HG02852 (cell line): Measurements from ENCODE around the gene NR1D1.

Experiments used
- ATAC-seq: cut with Tn5 transposase; IDR thresholded peaks from one replicate; pipeline ENCODE4 v1.9.1; 2021; ENCODE audit warnings: mild to moderate bottlenecking, moderate library complexity; ENCODE audit not compliant: unreplicated experiment

The NR1D1 gene

DNA sequence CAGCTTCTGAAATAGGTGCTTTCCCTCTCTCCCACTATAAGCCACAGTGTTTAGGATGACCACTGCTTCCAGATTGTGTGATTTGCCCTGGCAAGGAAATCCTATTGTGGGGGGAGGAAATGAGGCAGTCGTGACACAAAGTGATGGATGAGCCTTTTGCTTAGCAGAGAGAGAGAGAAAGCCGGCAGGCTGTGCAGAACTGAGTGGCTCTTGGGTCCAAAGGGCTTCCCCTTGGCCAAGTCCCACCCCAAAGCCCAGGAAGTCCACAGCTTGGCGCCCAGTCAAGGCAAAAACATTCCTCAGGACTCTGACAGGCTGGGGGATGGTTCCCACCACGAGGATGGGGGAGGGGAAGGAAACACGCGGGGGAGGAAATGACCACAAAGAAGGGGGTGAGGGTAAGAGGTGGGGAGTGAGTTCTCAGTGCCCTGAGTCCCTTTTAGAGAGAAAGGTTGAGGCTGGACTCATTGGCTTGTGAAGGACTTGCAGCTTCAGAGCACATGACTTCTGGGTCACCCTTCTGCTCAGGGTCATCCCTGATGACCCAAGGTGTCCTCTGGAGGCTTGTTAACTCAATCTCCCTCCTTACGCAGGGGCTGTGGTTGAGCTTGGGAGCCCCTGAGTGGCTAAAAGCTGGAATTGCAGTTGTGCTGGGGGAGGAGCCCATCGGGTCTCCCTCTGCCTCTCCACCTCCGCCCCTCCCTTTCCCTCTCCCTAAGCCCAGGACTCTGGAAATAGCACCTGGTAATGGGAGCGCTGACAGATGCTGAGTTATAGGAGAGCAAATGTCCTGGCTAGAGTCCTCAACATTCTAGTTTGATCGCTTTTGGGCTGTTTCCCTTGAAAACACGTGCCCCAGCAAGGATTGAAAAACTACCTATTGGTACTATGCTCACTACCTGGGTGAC, 11.1 kb upstream of the NR1D1 start:
- no peak for ATAC-seq

DNA sequence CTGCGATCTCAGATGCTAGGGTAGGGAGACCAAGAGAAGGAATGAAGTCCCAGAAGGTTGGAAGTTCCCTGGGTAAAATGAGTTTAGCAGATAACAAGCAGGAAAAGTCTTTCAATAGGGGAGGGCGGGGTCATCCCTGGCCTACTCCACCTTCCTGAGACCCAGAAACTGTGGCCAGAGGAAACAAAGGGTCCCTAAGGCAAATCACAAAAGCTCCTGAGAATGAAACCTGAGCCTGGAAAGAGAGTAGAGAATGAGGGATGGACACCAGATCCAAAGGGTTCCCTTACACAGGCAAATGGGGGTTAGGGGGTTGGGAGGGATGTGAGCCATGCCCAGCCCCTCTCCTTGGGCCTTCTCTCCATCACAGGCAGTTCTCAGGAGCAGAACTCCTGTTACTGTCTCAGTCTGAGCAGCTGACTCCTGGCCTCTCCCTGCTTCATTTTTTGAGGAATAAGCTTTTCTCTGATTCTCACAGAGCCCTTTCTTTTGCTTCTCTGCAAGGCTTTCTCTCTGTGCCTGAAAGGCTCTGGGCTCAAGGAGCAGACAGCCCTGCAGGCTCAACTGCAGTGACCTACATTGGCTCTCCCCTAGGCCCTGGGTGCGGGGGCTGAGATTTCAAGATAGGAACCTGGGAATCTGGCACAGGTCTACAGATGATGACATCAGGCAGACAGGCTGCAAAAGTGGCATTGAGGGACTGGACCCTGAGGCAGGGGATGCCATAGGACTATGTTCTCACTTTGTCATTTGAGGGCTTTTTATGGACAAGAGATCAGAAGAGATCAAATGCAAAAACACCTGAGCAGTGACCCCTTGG, 9.8 kb upstream of the NR1D1 start:
- ATAC-seq = no peak

DNA sequence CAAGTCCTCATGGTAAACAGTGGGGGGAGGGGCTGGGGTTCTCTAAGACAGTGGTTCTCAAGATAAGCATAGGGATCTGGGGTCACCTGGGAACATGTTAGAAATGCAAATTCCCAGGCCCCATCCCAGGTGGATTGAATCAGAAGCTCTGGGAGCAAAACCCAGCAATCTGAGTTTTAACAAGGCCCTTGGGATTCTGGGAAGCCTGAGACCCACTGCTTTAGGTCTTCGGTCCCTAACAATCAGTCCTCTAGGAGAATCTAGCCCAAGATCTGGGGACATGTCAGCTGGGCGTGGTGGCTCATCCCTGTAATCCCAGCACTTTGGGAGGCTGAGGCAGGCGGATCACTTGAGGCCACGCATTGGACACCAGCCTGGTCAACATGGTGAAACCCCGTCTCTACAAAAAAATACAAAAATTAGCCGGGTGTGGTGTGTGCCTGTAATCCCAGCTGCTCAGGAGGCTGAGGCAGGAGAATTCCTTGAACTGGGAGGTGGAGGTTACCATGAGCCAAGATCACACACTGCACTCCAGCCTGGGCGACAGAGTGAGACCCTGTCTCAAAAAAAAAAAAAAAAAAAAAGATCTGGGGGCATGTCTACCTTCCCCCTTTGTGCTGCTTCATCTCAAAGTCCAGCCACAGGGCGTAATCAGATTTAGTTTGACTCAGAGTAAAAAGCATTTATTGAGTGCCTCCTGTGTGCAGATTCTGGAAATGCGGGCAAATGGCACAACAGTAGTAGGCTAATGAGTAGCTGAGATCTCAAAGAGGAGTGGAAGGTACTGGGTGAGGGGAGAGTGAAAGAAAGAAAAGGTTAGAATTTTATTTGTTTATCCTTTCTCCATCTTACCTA, 8.8 kb upstream of the NR1D1 start:
- ATAC-seq = no peak

DNA sequence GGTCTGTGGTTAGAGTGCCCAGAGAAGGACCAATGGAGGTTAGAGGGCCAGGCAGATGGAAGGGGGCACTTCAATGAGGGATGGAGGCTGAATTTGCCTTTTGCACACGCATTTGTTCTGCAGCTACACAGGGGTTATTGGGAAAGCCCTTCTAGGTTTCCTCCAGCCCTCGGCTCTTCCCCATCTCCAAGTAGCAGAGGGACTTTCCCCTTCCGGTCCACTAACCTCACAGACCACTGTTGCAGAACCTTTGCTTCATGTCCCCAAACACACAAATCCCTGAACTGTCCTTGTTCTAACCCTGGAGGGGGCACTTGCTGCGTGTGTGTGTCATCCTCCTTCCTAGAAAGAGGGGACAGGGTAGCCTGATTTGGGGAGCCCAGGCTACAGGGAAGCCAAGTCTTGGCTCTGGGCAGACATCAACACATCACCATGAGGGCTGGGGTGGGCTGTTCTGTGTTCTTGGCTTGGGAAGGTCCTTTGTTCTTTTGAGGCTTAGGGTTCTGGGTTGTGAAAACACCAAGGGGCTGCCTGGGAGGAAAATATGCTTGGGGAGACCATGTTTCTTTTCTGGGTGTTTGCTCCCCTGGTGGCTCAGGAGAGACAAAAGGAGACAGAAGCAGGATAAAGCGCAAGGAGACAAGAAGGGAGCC, 7.3 kb upstream of the NR1D1 start:
- no peak for ATAC-seq

- ATAC-seq = no peak
These were observed 6.6 kb upstream of the NR1D1 start for GRCh38 chr17:40106760-40107521.

DNA sequence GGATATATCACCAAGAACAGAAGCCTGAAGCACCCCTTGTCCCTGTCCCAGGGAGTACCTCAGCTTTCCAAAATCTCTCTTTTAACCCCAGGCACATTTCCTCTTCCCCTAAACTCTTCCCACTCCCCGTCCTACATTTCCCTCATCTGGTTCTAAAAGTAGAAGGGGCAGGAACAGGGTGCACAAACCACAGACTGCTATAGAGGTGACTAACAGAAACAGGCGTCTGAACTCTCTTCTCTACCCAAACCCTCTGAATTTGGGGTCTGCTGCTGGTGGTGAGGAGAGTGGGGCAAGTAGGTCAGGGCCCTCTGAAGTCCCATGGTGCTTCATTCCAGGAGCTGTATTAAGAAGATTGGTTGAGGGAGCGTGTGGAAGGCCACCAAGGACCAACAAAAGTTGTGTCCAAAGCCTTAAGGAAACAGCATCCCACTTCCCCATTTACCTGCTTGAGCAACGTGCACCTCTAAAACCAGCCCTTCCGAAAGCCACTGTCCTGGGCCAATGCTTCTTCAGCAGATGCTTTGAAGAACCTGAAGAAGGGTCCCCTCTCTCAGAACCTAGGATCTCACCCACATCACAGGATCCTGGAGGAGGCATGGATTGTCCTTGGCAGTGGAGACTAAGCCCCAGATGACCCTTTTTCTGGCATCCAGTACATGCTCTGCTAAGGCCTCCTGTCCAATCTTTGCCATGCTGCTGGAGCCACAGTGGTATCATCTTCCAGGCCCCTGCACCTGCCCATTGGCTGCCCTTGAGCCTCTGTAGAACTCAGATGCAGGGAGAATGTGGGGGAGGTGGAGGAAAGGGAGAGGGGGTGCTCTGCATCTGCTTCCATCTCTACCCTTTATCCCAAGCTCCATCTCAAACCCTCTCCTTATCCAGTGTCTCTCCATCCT, 5.7 kb upstream of the NR1D1 start:
- no peak for ATAC-seq

GRCh38 chr17:40104594-40105486, 4.5 kb upstream of the NR1D1 start:
- ATAC-seq = no peak

DNA sequence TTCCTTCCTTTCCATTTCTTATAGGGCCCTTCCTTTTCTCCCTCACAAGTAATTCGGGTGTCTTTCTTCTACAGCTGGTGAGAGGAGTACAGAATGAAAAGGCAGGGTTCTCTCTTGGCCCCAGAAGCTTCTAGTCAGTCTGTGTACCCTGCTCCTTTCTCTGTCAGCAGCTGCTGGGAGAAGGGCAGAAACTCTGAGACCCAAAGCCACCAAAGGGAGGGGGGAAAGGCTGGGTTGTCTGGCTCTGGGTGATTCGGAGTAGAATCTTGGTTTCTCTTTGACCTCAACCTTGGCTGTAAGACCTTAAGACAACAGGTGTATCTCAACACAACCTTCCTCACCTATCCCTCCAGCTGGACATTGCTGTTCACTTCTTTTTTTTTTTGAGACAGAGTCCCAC, 3.3 kb upstream of the NR1D1 start:
- ATAC-seq = no peak

GRCh38 chr17:40103071-40103661, 2.8 kb upstream of the NR1D1 start:
- ATAC-seq = no peak

DNA sequence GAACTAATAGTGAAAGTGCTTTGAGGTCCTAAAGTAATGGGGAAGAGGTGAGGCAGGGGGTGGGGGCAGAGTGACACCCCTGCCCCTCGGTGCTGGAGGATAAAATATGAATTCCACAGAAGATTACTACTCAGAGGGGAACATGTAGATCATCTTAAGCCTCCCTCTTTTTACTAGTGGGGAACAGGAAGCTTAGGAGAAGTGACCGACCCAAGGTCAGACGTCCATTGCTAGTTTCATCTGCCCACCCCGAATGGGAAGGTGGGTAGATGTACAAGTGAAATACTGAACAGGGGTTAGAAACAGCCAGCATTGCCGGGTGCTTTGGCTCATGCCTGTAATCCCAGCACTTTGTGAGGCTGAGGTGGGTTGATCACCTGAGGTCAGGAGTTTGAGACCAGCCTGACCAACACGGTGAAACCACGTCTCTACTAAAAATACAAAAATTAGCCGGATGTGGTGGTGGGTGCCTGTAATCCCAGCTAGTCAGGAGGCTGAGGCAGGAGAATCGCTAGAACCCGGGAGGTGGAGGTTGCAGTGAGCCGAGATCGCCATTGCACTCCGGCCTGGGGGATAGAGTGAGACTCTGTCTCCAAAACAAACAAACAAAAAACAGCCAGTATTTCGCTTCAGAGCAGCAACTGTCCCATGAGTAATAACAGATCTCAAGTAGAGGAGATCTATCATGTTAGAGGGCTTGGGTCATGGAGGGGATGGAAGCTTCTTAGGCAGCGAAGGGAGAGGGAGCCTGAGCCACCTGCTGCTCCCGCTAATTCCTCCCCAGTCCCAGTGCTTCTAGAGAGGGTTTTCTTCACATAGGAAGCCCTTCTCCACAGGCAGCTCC, 1.2 kb upstream of the NR1D1 start:
- ATAC-seq = no peak

- no peak for ATAC-seq
These were observed 429 bp upstream of the NR1D1 start for GRCh38 chr17:40100669-40101366.

DNA sequence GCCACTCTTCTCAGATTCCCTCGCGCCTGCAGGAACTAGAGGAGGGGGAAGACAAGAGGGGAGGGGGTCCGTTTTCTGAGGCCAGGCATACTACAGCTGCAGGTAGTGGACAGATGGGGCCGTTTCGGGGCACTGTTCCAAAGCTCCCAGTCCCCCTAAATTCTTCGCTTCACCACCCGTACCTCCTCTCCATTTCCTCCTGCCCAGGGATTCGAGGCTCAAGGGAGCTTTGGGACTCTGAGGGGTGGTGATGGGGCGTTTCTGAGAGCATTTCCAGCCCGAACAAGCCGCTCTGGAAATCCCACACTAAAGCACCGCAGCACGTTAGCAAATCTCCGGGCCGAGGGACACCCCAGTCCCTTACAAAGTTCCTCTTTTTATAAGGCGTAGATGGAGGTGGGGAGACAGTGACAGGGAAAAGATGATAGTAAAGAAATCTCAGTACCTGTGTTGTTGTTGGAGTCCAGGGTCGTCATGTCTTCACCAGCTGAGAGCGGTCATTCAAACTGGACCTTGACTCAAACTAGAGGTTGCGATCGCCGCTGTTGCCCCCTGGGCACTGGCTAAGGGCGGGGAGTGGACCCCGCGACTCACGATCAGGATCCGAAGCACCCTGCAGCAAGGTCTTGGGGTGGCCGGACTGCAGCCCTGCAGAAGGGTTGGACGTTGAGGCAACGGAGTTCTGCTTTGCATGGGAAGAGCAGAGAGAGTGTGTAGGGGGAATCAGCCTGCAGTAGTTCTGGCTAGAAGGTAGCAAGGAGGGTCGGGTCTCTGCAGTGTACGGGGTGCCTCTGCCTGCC, 570 bp downstream of the NR1D1 start:
- ATAC-seq = no peak

GRCh38 chr17:40098846-40099618, 1.4 kb downstream of the NR1D1 start:
- peak; percentile 58 for ATAC-seq
